Bone marrow (tissue), 2 donors: ENCODE results near the gene PEX19.
A peak's percentile ranks its signal among the peaks of the same experiment; 100 is the strongest.

Experiments
- DNase-seq, 2 donors: peaks; one replicate each; lab custom pipeline; 2025; lab: John Stamatoyannopoulos, UW

PEX19 gene

GRCh38 chr1:160277330-160277729, 7.6 kb downstream of the PEX19 start:
- no peak for DNase-seq

DNA sequence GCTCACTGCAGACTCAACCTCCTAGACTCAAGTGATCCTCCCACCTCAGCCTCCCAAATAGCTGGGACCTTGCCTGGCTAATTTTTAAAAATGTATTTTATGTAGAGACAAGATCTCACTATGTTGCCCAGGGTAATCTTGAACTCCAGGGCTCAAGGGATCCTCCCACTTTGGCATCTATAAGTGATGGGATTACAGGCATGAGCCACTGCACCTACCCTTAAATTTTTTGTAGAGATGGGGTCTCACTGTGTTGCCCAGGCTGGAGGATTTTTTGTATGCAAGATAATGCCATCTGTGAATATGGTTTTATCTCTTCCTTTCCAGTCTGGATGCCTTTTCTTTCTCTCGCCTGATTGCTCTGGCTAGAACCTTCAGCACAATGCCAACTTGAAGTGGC, 13.9 kb downstream of the PEX19 start:
- DNase-seq = no peak

DNA sequence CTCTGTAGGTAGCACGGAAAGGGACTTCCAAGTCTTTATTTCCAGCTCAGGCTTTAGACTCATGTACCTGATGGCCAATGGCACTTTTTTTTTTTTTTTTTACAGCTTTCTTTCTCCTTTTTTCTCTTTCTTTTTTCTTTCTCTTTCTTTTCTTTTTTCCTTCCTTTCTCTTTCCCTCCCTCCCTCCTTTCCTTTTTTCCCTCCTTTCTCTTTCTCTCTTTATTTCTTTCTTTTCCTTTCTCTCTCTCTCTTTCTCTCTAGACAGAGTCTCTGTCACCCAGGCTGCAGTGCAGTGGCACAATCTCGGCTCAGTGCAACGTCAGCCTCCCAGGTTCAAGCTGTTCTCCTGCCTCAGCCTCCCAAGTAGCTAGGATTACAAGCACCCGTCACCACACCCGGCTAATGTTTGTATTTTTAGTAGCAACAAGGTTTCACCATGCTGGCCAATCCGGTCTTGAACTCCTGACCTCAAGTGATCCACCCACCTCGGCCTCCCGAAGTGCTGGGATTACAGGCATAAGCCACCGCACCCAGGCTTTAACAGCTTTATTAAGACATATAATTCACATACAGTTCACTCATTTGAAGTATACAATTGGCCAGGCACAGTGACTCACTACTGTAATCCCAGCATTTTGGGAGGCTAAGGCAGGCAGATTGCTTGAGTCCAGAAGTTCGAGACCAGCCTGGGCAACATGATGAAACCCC, 17.5 kb downstream of the PEX19 start:
- DNase-seq = no peak

GRCh38 chr1:160264795-160265307, 20.1 kb downstream of the PEX19 start:
- DNase-seq = no peak

GRCh38 chr1:160261893-160262794, 22.8 kb downstream of the PEX19 start, which contains the start of gene DCAF8:
DCAF8 (minus strand) TSS chr1:160262549; CDS start chr1:160244008, 18,541 bp downstream.
- DNase-seq = peak; percentile 84 to 97

GRCh38 chr1:160261556-160261892, 23.4 kb downstream of the PEX19 start:
- DNase-seq = peak in 1 of 2 donors; percentile 60

DNA sequence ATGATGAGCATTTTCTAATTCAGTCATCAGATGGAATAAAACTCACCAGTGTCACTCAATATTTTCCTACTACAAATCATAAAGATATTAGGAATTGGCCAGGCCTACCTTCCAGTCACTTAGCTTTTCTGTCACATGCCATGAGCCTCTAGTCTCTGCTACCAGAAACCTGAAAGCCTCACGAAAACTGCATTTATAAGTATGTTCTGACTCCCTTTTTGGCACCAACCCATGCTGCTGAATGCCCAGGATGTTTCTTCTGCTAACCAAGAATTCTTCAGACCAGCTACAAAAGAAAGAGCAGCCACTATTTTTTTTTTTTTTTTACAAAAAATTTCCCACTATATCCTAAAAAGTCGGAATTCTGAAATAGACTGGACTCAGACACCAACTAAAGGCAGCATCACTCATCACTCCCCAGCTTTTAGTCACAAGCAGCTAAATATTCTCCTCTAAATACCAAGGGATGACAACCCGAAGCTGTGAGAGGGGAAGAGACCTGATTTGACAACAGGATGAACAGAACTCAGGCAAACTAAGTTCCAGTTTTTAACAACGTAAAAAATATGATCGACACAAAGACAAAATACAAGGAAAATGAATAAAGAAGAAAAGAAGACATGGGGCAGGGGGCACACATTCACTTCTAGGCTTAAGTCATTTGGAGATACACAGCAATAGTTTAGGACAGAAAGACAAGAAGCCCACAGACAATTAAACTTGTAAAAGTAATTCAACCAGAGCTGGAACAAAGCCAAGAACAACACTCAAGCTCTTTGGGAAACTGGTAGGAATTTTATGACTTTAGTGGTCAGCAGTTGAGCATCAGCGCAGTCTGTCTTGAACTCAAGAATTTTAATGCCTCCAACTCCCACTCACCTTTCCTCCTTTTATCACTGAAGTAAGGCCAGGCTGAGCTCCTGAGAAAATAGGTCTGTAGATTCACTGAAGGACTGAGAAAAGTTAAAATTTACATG, 24.2 kb downstream of the PEX19 start:
- no peak for DNase-seq

GRCh38 chr1:160258177-160258798, 26.6 kb downstream of the PEX19 start:
- DNase-seq = no peak

GRCh38 chr1:160257411-160258015, 27.4 kb downstream of the PEX19 start:
- DNase-seq = no peak

DNA sequence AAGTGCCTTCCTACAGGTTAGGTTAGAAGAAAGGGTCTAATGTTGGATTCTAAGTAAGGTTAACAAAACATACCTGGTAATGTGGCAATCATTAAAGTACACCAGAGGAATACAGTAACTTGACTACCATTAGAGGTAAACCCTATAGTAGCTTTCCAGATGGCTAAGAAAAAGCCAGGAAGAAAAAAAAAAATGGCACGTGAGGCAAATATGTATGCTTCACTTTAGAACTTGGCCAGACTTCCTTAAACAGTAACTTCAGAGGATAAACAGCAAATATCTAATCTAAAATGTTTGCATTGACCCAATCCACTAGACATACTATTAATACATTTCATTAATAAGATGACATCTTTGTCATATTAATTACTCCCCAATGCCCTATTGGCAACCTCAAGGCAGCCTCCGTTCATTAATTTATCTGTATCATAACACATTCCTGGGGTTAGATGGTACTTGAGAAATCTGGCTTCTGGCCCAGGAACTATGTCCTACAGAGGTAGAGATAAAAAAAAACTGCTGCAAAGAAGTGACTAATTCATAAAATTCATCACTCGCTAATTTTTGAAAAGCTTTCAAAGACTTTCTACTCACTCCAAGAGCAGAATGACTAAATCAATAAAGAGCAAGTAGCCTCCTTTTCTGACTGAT, 28.4 kb downstream of the PEX19 start:
- no peak for DNase-seq

- no peak for DNase-seq
These were observed 29.1 kb downstream of the PEX19 start for GRCh38 chr1:160255781-160256300.

DNA sequence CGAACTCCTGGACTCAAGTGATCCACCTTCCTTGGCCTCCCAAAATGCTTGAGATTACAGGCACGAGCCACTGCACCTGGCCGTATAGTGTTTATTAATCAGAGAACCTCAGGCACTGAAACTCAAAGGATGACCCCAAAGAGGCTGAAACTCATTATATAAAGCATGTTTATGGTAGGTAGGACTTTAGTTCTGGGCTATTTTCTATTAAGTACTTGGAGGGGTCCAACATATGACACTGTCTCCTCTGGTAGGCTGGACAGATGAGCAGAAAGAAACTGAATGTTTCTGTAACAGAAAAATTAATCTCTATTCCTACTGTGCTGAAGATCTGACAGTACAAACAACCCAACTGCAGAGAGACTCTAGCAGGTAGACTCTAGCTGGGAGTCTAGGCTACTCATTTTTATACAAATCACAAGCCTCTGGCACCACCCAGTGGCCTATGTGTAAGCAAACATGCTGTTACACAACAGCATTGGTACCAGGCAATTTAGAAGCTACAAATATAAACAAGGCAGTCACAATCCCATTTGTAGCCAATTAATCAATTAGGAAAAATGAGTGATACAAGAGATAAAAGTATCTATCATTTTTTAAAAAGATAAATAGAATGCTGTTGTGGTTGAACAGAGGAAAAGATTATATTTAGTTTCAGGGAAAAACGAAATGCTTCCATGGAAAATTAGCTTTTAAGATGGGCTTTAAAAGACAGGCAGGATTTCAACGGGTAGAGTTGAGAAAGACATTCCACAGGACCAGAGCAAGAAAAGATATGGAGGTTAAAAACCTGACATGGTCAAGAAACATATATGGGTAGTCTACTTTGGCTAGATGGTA, 33.0 kb downstream of the PEX19 start:
- peak in 1 of 2 donors; percentile 46 for DNase-seq

DNA sequence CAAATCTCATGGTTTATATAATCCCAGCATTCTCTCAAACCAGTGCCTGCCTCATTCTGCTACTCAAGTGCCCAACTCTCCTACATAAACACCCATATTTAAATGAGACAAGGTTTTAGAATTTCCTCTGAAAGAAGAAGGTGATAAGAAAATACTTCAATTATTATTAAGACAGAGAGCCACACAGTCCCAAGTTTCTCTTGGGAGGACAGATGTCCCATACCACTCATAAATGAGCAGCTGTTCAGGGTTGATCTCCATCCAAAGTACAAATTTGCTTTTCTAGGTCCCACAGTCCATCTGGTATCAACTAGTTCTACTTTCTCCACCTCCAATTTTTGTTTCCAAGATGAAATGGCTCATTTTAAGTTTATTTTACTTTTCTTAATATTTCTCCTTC, 33.9 kb downstream of the PEX19 start:
- no peak for DNase-seq

GRCh38 chr1:160247053-160247452, 37.9 kb downstream of the PEX19 start:
- DNase-seq = no peak

GRCh38 chr1:160245434-160245833, 39.5 kb downstream of the PEX19 start:
- no peak for DNase-seq

DNA sequence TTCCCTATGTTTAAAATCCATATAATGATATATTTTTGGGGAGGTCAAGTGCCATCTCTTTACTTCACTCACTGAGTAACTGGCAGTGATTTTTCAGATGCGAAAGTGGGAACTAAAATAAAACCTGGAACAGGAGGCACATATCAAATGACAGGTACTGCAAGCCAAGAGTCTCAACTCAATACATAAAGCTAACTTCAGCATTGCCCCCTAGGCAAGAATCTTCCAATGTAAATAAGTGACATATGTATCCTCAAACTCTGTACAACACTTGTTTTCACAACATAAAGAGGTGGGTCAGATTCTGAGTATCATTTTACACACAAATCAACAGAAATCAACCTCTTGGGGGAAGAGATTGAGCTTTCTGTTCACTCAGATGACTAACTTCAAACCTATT, 40.7 kb downstream of the PEX19 start:
- DNase-seq = no peak

GRCh38 chr1:160243767-160244166, 41.2 kb downstream of the PEX19 start:
- no peak for DNase-seq

- no peak for DNase-seq
These were observed 45.2 kb downstream of the PEX19 start for GRCh38 chr1:160239582-160240299.

GRCh38 chr1:160238408-160238807, 46.5 kb downstream of the PEX19 start:
- DNase-seq = no peak
